LoVo (cell line): ENCODE measurements around the gene BRPF3.

ENCODE experiments used
- DNase-seq: peaks from one replicate; pipeline ENCODE4 v3.0.0-alpha.2; 2016; ENCODE audit warnings: low spot score

Gene BRPF3

GRCh38 chr6:36196113-36196879, at the start of gene BRPF3:
Gene BRPF3, plus strand, starts transcription at chr6:36196744. Its CDS starts 3,579 bp downstream, at chr6:36200323.
- DNase-seq, result peak; percentile 68

GRCh38 chr6:36147294-36147693, 49.2 kb upstream of the BRPF3 start:
- no peak for DNase-seq

- DNase-seq, result no peak
These were observed 47.1 kb upstream of the BRPF3 start for GRCh38 chr6:36149476-36149875.

- DNase-seq, result no peak
These were observed 46.3 kb upstream of the BRPF3 start for GRCh38 chr6:36150283-36150682.

- DNase-seq, result no peak
These were observed 42.3 kb upstream of the BRPF3 start for GRCh38 chr6:36154286-36154685.

- DNase-seq, result no peak
These were observed 40.9 kb upstream of the BRPF3 start for GRCh38 chr6:36155662-36156061.

- DNase-seq, result no peak
These were observed 36.3 kb upstream of the BRPF3 start for GRCh38 chr6:36160147-36160760.

- DNase-seq, result no peak
These were observed 27.2 kb upstream of the BRPF3 start for GRCh38 chr6:36169023-36170007.

GRCh38 chr6:36170704-36171103, 25.8 kb upstream of the BRPF3 start:
- DNase-seq, result no peak

- DNase-seq, result no peak
These were observed 25.0 kb upstream of the BRPF3 start for GRCh38 chr6:36171573-36171972.

- no peak for DNase-seq
These were observed 19.4 kb upstream of the BRPF3 start for GRCh38 chr6:36177166-36177565.

- DNase-seq, result no peak
These were observed 18.0 kb upstream of the BRPF3 start for GRCh38 chr6:36178544-36178943.

GRCh38 chr6:36180126-36180525, 16.4 kb upstream of the BRPF3 start:
- no peak for DNase-seq

GRCh38 chr6:36184311-36184710, 12.2 kb upstream of the BRPF3 start:
- DNase-seq, result no peak

GRCh38 chr6:36186199-36186598, 10.3 kb upstream of the BRPF3 start:
- no peak for DNase-seq

- no peak for DNase-seq
These were observed 9.1 kb upstream of the BRPF3 start for GRCh38 chr6:36187446-36187845.

GRCh38 chr6:36195471-36196112, 952 bp upstream of the BRPF3 start:
- no peak for DNase-seq

GRCh38 chr6:36196880-36197548, 470 bp downstream of the BRPF3 start:
- DNase-seq, result peak; percentile 97

GRCh38 chr6:36197739-36198221, 1.2 kb downstream of the BRPF3 start:
- no peak for DNase-seq

- DNase-seq, result no peak
These were observed 2.4 kb downstream of the BRPF3 start for GRCh38 chr6:36198986-36199385.

GRCh38 chr6:36200154-36200891, 3.8 kb downstream of the BRPF3 start:
- no peak for DNase-seq
